ENCODE data around the gene CBR1. TPM values are rescaled to one million over a fixed set of nuclear protein-coding genes. Genes with fewer than 3 reads are reported as not detected.

Gene CBR1
- total and polyA plus RNA-seq, 2 donors (not counting 3 experiments of a cell fraction or from before 2014, with no cell fraction given) = 41.3 to 124 TPM

GRCh38 chr21:36082237-36082664 is 12.4 kb downstream of the CBR1 start:
- Histone ChIP-seq H3K4me2 (ENCODE audit: insufficient read depth, low read length) (no peak overlapping the region), H3K36me3 (ENCODE audit: control insufficient read depth in 2 of 2, extremely low read depth in 1 of 2, insufficient read depth in 2 of 2, low read length in 2 of 2) (no peaks in the 10 kb centered on the region), H4K20me1 (replicated peaks; ENCODE audit: control insufficient read depth, extremely low read depth, insufficient read depth, low read length) (no peaks in the 10 kb centered on the region), H2AFZ (ENCODE audit: low read depth, low read length) (no peak overlapping the region), H3K9ac (replicated peaks; ENCODE audit: extremely low read depth, insufficient read depth, low read length) (no peak overlapping the region), H3K4me3 (replicated peaks in 1 of 3; ENCODE audit: insufficient read depth in 1 of 3, low read depth in 1 of 3, low read length in 3 of 3) (no peak overlapping the region), H3K79me2 (ENCODE audit: control insufficient read depth, insufficient read depth, low read length) (no peaks in the 10 kb centered on the region), H3K9me1 (replicated peaks; ENCODE audit: control insufficient read depth, extremely low read depth, insufficient read depth, low read length) (no peaks in the 10 kb centered on the region), H3K4me1 (ENCODE audit: control insufficient read depth, extremely low read depth, insufficient read depth, low read length) (no peaks in the 10 kb centered on the region), H3K27ac (ENCODE audit: insufficient read depth, low read depth, low read length) (no peak overlapping the region), H3K27me3 (ENCODE audit: control insufficient read depth in 2 of 2, insufficient read depth in 2 of 2, low read length in 2 of 2) (peaks cover 4 to 14% of the 10 kb centered on the region in 2 experiments), H3K9me3 (replicated peaks; ENCODE audit: control insufficient read depth, insufficient read depth, low read length) (no peaks in the 10 kb centered on the region)
- TF ChIP-seq MYC (IDR thresholded peaks at IDR 0.05; ENCODE audit: low read depth, low read length) (no peak), CTCF (IDR thresholded peaks at IDR 0.05; ENCODE audit: extremely low read depth in 1 of 2, insufficient read depth in 1 of 2, low read depth in 1 of 2, low read length in 2 of 2) (no peak), JUN (IDR thresholded peaks at IDR 0.05; ENCODE audit: borderline replicate concordance, insufficient read depth, insufficient read length, low read depth) (no peak)
- no TSS peak for BruUV-seq (replicated peaks)
- intact Hi-C loops (cut with micrococcal nuclease) = no loop called here
- POLR2A ChIA-PET = no interaction called here
- no peak for FAIRE-seq
- CTCF ChIA-PET = interaction anchor here (0.7 kb wide), 1 partner anchor 43 kb away, joined by 3 read pairs; no protein-coding TSS in a partner anchor
- no peak for DNase-seq (ENCODE audit: low read depth, low spot score)
- dilution Hi-C loops (cut with MboI; ENCODE audit: extremely low pct_ligation_motif_present, low sequenced_read_pairs) = no loop called here

- Histone ChIP-seq H3K4me3 (replicated peaks in 1 of 3; ENCODE audit: insufficient read depth in 1 of 3, low read depth in 1 of 3, low read length in 3 of 3) (no peak overlapping the region), H3K36me3 (ENCODE audit: control insufficient read depth in 2 of 2, extremely low read depth in 1 of 2, insufficient read depth in 2 of 2, low read length in 2 of 2) (no peaks in the 10 kb centered on the region), H2AFZ (ENCODE audit: low read depth, low read length) (no peak overlapping the region), H3K9me3 (replicated peaks; ENCODE audit: control insufficient read depth, insufficient read depth, low read length) (no peaks in the 10 kb centered on the region), H3K27ac (ENCODE audit: insufficient read depth, low read depth, low read length) (no peak overlapping the region), H3K4me1 (ENCODE audit: control insufficient read depth, extremely low read depth, insufficient read depth, low read length) (no peaks in the 10 kb centered on the region), H3K9me1 (replicated peaks; ENCODE audit: control insufficient read depth, extremely low read depth, insufficient read depth, low read length) (no peaks in the 10 kb centered on the region), H4K20me1 (replicated peaks; ENCODE audit: control insufficient read depth, extremely low read depth, insufficient read depth, low read length) (no peaks in the 10 kb centered on the region), H3K9ac (replicated peaks; ENCODE audit: extremely low read depth, insufficient read depth, low read length) (no peak overlapping the region), H3K27me3 (ENCODE audit: control insufficient read depth in 2 of 2, insufficient read depth in 2 of 2, low read length in 2 of 2) (peaks cover 2 to 4% of the 10 kb centered on the region in 2 experiments), H3K4me2 (ENCODE audit: insufficient read depth, low read length) (no peak overlapping the region), H3K79me2 (ENCODE audit: control insufficient read depth, insufficient read depth, low read length) (no peaks in the 10 kb centered on the region)
- ChIA-PET POLR2A (no interaction called here), CTCF (interaction anchor here (0.6 to 1.5 kb wide), 3 partner anchors 9 to 17 kb away, joined by 3 to 7 read pairs (median 3); no protein-coding TSS in a partner anchor)
- no peak for DNase-seq (ENCODE audit: low read depth, low spot score)
- dilution Hi-C loops (cut with MboI; ENCODE audit: extremely low pct_ligation_motif_present, low sequenced_read_pairs) = no loop called here
- intact Hi-C loops (cut with micrococcal nuclease) = no loop called here
- no TSS peak for BruUV-seq (replicated peaks)
- FAIRE-seq = no peak
- TF ChIP-seq EZH2 (IDR thresholded peaks at IDR 0.05; ENCODE audit: borderline replicate concordance, low read depth, low read length, severe bottlenecking) (no peak), CTCF (IDR thresholded peaks at IDR 0.05; ENCODE audit: extremely low read depth in 1 of 2, insufficient read depth in 1 of 2, low read depth in 1 of 2, low read length in 2 of 2) (no peak), GATA2 (IDR thresholded peaks at IDR 0.05; ENCODE audit: insufficient read depth, insufficient read length, low read depth, low read length) (no peak), JUN (IDR thresholded peaks at IDR 0.05; ENCODE audit: borderline replicate concordance, insufficient read depth, insufficient read length, low read depth) (no peak), POLR2A (IDR thresholded peaks at IDR 0.05; ENCODE audit: low read depth, low read length) (no peak), MYC (IDR thresholded peaks at IDR 0.05; ENCODE audit: low read depth, low read length) (no peak), FOS (IDR thresholded peaks at IDR 0.05; ENCODE audit: borderline replicate concordance, insufficient read depth, low read length) (no peak), POLR2AphosphoS5 (IDR thresholded peaks at IDR 0.05; ENCODE audit: insufficient read depth, low read depth, low read length) (no peak)
- TF ChIP-seq, protein P1, sequence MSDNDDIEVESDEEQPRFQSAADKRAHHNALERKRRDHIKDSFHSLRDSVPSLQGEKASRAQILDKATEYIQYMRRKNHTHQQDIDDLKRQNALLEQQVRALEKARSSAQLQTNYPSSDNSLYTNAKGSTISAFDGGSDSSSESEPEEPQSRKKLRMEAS (IDR thresholded peaks at IDR 0.05; ENCODE audit: insufficient read depth, insufficient read length) = no peak
Measured at GRCh38 chr21:36087362-36088138, 17.7 kb downstream of the CBR1 start.

Measured in endothelial cell of umbilical vein (primary cell).